GM23338 (cell line): ENCODE data around the gene MVB12B. TPM values are rescaled to one million over a fixed set of nuclear protein-coding genes. Genes with fewer than 3 reads are reported as not detected.

Experiments
- ATAC-seq: fragments of 200-7000 bp; cut with Tn5 transposase; 3 replicates; pipeline ENCODE4 v1.9.1; 2020
- DNase-seq: peaks from one replicate; pipeline ENCODE4 v3.0.0-alpha.2; 2015; ENCODE audit warnings: low spot score
- H2AFZ ChIP-seq: fragments of 200-600 bp; sonication (generic); 2 replicates; pipeline ENCODE4 v1.8.0; 2016; ENCODE audit warnings: antibody characterized with exemption, mild to moderate bottlenecking, moderate library complexity
- H3F3A ChIP-seq: fragments of 200-600 bp; sonication (generic); replicated peaks from 2 replicates; pipeline ENCODE4 v1.8.0; 2017; ENCODE audit warnings: antibody characterized with exemption, mixed run types, low read depth
- H3K27ac ChIP-seq: fragments of 200-600 bp; sonication (generic); 2 replicates; pipeline ENCODE4 v1.6.1; 2016; ENCODE audit warnings: low read depth
- H3K27me3 ChIP-seq: fragments of 200-600 bp; sonication (generic); 2 replicates; pipeline ENCODE4 v1.8.0; 2016; ENCODE audit warnings: mild to moderate bottlenecking, mixed run types, moderate library complexity; ENCODE audit not compliant: insufficient read depth
- H3K36me3 ChIP-seq: fragments of 200-600 bp; sonication (generic); 2 replicates; pipeline ENCODE4 v1.8.0; 2016; ENCODE audit warnings: mild to moderate bottlenecking; ENCODE audit not compliant: insufficient read depth
- H3K4me1 ChIP-seq: fragments of 200-600 bp; sonication (generic); 2 replicates; pipeline ENCODE4 v1.8.0; 2016; ENCODE audit warnings: mild to moderate bottlenecking, moderate library complexity; ENCODE audit not compliant: insufficient read depth
- H3K4me2 ChIP-seq: fragments of 200-600 bp; sonication (generic); 2 replicates; pipeline ENCODE4 v1.7.1; 2017; ENCODE audit warnings: mixed run types
- H3K4me3 ChIP-seq: fragments of 200-600 bp; sonication (generic); 2 replicates; pipeline ENCODE4 v1.6.1; 2016; ENCODE audit warnings: mixed run types
- H3K79me2 ChIP-seq: fragments of 200-600 bp; sonication (generic); replicated peaks from 2 replicates; pipeline ENCODE4 v1.8.0; 2017; ENCODE audit warnings: mild to moderate bottlenecking; ENCODE audit not compliant: insufficient read depth
- H3K9me2 ChIP-seq: fragments of 200-600 bp; sonication (generic); 2 replicates; pipeline ENCODE4 v1.8.0; 2017; ENCODE audit not compliant: insufficient read depth
- H4K20me1 ChIP-seq: fragments of 200-600 bp; sonication (generic); replicated peaks from 2 replicates; pipeline ENCODE4 v1.8.0; 2017; ENCODE audit warnings: mild to moderate bottlenecking; ENCODE audit not compliant: insufficient read depth
- H3K27ac Mint-ChIP-seq: 2 replicates; pipeline ENCODE4 v1.8.0; 2020; ENCODE audit warnings: inconsistent platforms, mild to moderate bottlenecking, moderate library complexity, mixed read lengths
- H3K27me3 Mint-ChIP-seq: 3 replicates; pipeline ENCODE4 v1.8.0; 2022; ENCODE audit warnings: low read depth, mild to moderate bottlenecking, moderate library complexity, mixed read lengths, inconsistent platforms; ENCODE audit not compliant: insufficient read depth, poor library complexity
- H3K36me3 Mint-ChIP-seq: 3 replicates; pipeline ENCODE4 v1.8.0; 2021; ENCODE audit warnings: low read depth, mild to moderate bottlenecking, inconsistent platforms, moderate library complexity, mixed read lengths
- H3K4me1 Mint-ChIP-seq: 3 replicates; pipeline ENCODE4 v1.8.0; 2020; ENCODE audit warnings: mild to moderate bottlenecking, inconsistent platforms, mixed read lengths
- H3K4me3 Mint-ChIP-seq: 3 replicates; pipeline ENCODE4 v1.8.0; 2021; ENCODE audit warnings: moderate library complexity, mild to moderate bottlenecking, inconsistent platforms, mixed read lengths
- H3K9me3 Mint-ChIP-seq: 3 replicates; pipeline ENCODE4 v1.8.0; 2020; ENCODE audit warnings: moderate library complexity, mild to moderate bottlenecking, inconsistent platforms, mixed read lengths
- CREB1 ChIP-seq: fragments of 250-450 bp; sonication (Bioruptor Pico); IDR thresholded peaks from 2 replicates; pipeline ENCODE4 v1.5.0; 2020; ENCODE audit warnings: low read depth, mild to moderate bottlenecking, moderate library complexity
- ETS1 ChIP-seq: IDR thresholded peaks from 2 replicates; pipeline ENCODE4 v1.6.1; 2016; ENCODE audit warnings: antibody characterized with exemption
- EZH2 ChIP-seq: fragments of 200-600 bp; sonication (generic); IDR thresholded peaks from one replicate; pipeline ENCODE4 v1.8.0; 2017; ENCODE audit warnings: antibody characterized with exemption, mild to moderate bottlenecking, low read depth; ENCODE audit not compliant: unreplicated experiment
- EZH2phosphoT487 ChIP-seq: fragments of 200-600 bp; sonication (generic); IDR thresholded peaks from one replicate; pipeline ENCODE4 v1.8.1; 2018; ENCODE audit warnings: antibody characterized with exemption; ENCODE audit not compliant: unreplicated experiment
- JUNB ChIP-seq: IDR thresholded peaks from one replicate; pipeline ENCODE4 v1.6.1; 2016; ENCODE audit warnings: antibody characterized with exemption; ENCODE audit not compliant: unreplicated experiment
- NANOG ChIP-seq: IDR thresholded peaks from 2 replicates; pipeline ENCODE4 v1.6.1; 2016; ENCODE audit warnings: antibody characterized with exemption, borderline replicate concordance
- POLR2AphosphoS5 ChIP-seq: IDR thresholded peaks from 2 replicates; pipeline ENCODE4 v1.6.1; 2016; ENCODE audit warnings: antibody characterized with exemption, low read depth
- REST ChIP-seq: IDR thresholded peaks from one replicate; pipeline ENCODE4 v1.6.1; 2018; ENCODE audit warnings: antibody characterized with exemption; ENCODE audit not compliant: unreplicated experiment
- STAT1 ChIP-seq: IDR thresholded peaks from one replicate; pipeline ENCODE4 v1.6.1; 2016; ENCODE audit warnings: antibody characterized with exemption; ENCODE audit not compliant: unreplicated experiment
- ZNF114 ChIP-seq: fragments of 250-450 bp; sonication (Bioruptor Pico); IDR thresholded peaks from 2 replicates; pipeline ENCODE4 v1.5.0; 2020; ENCODE audit warnings: mild to moderate bottlenecking, moderate library complexity
- ZNF331 ChIP-seq: fragments of 250-450 bp; sonication (Bioruptor Pico); IDR thresholded peaks from 2 replicates; pipeline ENCODE4 v1.5.0; 2020; ENCODE audit warnings: low read depth, mild to moderate bottlenecking, moderate library complexity
- polyA plus RNA-seq: library from polyadenylated mRNA; unstranded; fragments of >200 nt; fragmentation: Nextera tagmentation; extraction: Ambion mirVana; gene quantifications from 2 replicates; pipeline ENCODE4 v1.2.1, GENCODE V29; 2016
- total RNA-seq: library from RNA; depleted of rRNA; stranded (reverse); fragments of >200 nt; shearing (Covaris generic); gene quantifications from 2 replicates; pipeline ENCODE4 v1.2.3, GENCODE V29; 2014
- TF ChIP-seq, protein P1 (sequence below), 2 experiments: fragments of 200-600 bp in 1 of 2; sonication (generic) in 1 of 2; conservative IDR thresholded peaks; 2 replicates each; pipeline versions ENCODE4 v1.5.1 to v1.6.1; 2016 to 2017; ENCODE audit warnings: antibody characterized with exemption in 2 of 2, low read depth in 2 of 2, mild to moderate bottlenecking in 2 of 2, moderate library complexity in 1 of 2
- TF ChIP-seq, protein P2 (sequence below): fragments of 250-450 bp; sonication (Bioruptor Pico); IDR thresholded peaks from 2 replicates; pipeline ENCODE4 v1.5.0; 2020; ENCODE audit warnings: mild to moderate bottlenecking, moderate library complexity

The MVB12B gene
- total and polyA plus RNA-seq, 2 experiments from 2014 or later, result 1.9 to 6.6 TPM

GRCh38 chr9:126520453-126520852 lies 193.8 kb downstream of the MVB12B start:
- no peak overlapping the region for H3K27ac ChIP-seq
- no peaks in the 10 kb centered on the region for H3K79me2 ChIP-seq
- no peak overlapping the region for H3K4me2 ChIP-seq
- Mint-ChIP-seq H3K27ac (no peak overlapping the region), H3K4me3 (no peak overlapping the region), H3K9me3 (no peaks in the 10 kb centered on the region; the same call in 2 of the 3 replicates), H3K27me3 (peaks cover 9% of the 10 kb centered on the region), H3K4me1 (peaks cover 42% of the 10 kb centered on the region), H3K36me3 (no peaks in the 10 kb centered on the region)
- H3K4me3 ChIP-seq, result no peak overlapping the region
- peaks cover 18% of the 10 kb centered on the region for H3K4me1 ChIP-seq
- H3K9me2 ChIP-seq, result no peaks in the 10 kb centered on the region
- DNase-seq, result no peak
- H2AFZ ChIP-seq, result peak overlapping the region; percentile 81
- H3K27me3 ChIP-seq, result peaks cover 6% of the 10 kb centered on the region
- no peaks in the 10 kb centered on the region for H4K20me1 ChIP-seq
- TF ChIP-seq NANOG, result no peak
- no peak for TF ChIP-seq CREB1 (CRISPR knock-in tag)
- no peak for TF ChIP-seq EZH2phosphoT487
- TF ChIP-seq ZNF331 (CRISPR knock-in tag), result no peak
- TF ChIP-seq JUNB, result no peak
- TF ChIP-seq ZNF114 (CRISPR knock-in tag), result no peak
- TF ChIP-seq EZH2, result no peak
- no peak for TF ChIP-seq STAT1
- TF ChIP-seq REST, result no peak
- TF ChIP-seq, protein P1, sequence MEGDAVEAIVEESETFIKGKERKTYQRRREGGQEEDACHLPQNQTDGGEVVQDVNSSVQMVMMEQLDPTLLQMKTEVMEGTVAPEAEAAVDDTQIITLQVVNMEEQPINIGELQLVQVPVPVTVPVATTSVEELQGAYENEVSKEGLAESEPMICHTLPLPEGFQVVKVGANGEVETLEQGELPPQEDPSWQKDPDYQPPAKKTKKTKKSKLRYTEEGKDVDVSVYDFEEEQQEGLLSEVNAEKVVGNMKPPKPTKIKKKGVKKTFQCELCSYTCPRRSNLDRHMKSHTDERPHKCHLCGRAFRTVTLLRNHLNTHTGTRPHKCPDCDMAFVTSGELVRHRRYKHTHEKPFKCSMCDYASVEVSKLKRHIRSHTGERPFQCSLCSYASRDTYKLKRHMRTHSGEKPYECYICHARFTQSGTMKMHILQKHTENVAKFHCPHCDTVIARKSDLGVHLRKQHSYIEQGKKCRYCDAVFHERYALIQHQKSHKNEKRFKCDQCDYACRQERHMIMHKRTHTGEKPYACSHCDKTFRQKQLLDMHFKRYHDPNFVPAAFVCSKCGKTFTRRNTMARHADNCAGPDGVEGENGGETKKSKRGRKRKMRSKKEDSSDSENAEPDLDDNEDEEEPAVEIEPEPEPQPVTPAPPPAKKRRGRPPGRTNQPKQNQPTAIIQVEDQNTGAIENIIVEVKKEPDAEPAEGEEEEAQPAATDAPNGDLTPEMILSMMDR (conservative IDR thresholded peaks at IDR 0.05; ENCODE audit: low read depth in 2 of 2), result no peak
- TF ChIP-seq POLR2AphosphoS5, result no peak
- TF ChIP-seq, protein P2, sequence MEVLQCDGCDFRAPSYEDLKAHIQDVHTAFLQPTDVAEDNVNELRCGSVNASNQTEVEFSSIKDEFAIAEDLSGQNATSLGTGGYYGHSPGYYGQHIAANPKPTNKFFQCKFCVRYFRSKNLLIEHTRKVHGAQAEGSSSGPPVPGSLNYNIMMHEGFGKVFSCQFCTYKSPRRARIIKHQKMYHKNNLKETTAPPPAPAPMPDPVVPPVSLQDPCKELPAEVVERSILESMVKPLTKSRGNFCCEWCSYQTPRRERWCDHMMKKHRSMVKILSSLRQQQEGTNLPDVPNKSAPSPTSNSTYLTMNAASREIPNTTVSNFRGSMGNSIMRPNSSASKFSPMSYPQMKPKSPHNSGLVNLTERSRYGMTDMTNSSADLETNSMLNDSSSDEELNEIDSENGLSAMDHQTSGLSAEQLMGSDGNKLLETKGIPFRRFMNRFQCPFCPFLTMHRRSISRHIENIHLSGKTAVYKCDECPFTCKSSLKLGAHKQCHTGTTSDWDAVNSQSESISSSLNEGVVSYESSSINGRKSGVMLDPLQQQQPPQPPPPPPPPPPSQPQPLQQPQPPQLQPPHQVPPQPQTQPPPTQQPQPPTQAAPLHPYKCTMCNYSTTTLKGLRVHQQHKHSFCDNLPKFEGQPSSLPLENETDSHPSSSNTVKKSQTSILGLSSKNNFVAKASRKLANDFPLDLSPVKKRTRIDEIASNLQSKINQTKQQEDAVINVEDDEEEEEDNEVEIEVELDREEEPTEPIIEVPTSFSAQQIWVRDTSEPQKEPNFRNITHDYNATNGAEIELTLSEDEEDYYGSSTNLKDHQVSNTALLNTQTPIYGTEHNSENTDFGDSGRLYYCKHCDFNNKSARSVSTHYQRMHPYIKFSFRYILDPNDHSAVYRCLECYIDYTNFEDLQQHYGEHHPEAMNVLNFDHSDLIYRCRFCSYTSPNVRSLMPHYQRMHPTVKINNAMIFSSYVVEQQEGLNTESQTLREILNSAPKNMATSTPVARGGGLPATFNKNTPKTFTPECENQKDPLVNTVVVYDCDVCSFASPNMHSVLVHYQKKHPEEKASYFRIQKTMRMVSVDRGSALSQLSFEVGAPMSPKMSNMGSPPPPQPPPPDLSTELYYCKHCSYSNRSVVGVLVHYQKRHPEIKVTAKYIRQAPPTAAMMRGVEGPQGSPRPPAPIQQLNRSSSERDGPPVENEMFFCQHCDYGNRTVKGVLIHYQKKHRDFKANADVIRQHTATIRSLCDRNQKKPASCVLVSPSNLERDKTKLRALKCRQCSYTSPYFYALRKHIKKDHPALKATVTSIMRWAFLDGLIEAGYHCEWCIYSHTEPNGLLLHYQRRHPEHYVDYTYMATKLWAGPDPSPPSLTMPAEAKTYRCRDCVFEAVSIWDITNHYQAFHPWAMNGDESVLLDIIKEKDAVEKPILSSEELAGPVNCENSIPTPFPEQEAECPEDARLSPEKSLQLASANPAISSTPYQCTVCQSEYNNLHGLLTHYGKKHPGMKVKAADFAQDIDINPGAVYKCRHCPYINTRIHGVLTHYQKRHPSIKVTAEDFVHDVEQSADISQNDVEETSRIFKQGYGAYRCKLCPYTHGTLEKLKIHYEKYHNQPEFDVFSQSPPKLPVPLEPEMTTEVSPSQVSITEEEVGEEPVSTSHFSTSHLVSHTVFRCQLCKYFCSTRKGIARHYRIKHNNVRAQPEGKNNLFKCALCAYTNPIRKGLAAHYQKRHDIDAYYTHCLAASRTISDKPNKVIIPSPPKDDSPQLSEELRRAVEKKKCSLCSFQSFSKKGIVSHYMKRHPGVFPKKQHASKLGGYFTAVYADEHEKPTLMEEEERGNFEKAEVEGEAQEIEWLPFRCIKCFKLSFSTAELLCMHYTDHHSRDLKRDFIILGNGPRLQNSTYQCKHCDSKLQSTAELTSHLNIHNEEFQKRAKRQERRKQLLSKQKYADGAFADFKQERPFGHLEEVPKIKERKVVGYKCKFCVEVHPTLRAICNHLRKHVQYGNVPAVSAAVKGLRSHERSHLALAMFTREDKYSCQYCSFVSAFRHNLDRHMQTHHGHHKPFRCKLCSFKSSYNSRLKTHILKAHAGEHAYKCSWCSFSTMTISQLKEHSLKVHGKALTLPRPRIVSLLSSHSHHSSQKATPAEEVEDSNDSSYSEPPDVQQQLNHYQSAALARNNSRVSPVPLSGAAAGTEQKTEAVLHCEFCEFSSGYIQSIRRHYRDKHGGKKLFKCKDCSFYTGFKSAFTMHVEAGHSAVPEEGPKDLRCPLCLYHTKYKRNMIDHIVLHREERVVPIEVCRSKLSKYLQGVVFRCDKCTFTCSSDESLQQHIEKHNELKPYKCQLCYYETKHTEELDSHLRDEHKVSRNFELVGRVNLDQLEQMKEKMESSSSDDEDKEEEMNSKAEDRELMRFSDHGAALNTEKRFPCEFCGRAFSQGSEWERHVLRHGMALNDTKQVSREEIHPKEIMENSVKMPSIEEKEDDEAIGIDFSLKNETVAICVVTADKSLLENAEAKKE (CRISPR knock-in tag), result no peak
- TF ChIP-seq ETS1, result no peak
- H3F3A ChIP-seq, result 0 out of 2 replicates have a peak, but pooled peaks cover 5% of the 10 kb centered on the region
- no peak for ATAC-seq
- H3K36me3 ChIP-seq, result no peaks in the 10 kb centered on the region
